ENCODE data around the gene COLEC11.

DNA sequence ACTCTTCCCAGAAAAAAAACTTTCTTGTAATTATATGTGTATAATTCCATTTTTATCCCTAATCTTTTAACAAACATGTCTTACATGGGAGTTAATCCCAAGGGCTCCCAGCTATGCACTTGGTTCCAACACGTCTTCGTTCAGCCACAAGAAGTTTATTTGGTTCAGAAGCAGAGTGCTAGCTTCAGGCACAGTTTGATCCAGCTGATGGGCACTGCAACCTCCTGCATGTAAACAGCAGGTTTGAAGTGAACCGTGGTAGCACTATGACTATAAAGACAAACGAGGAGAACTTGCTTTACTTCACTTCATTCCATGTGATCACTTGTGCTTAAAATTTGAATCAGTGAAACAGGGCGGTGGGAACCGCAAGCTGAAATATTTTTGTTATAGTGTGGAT, 29.8 kb upstream of the COLEC11 start:
- TF ChIP-seq, protein P1, sequence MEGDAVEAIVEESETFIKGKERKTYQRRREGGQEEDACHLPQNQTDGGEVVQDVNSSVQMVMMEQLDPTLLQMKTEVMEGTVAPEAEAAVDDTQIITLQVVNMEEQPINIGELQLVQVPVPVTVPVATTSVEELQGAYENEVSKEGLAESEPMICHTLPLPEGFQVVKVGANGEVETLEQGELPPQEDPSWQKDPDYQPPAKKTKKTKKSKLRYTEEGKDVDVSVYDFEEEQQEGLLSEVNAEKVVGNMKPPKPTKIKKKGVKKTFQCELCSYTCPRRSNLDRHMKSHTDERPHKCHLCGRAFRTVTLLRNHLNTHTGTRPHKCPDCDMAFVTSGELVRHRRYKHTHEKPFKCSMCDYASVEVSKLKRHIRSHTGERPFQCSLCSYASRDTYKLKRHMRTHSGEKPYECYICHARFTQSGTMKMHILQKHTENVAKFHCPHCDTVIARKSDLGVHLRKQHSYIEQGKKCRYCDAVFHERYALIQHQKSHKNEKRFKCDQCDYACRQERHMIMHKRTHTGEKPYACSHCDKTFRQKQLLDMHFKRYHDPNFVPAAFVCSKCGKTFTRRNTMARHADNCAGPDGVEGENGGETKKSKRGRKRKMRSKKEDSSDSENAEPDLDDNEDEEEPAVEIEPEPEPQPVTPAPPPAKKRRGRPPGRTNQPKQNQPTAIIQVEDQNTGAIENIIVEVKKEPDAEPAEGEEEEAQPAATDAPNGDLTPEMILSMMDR (conservative IDR thresholded peaks at IDR 0.05) = no peak
- TF ChIP-seq ZFX (IDR thresholded peaks at IDR 0.05) = no peak

Data from C4-2B (cell line).